NK-92 (cell line): ENCODE measurements around the gene ITPK1.

ENCODE experiments used
- DNase-seq: peaks from one replicate; lab custom pipeline; 2025; ENCODE audit not compliant: unreplicated experiment; lab: John Stamatoyannopoulos, UW

ITPK1 gene

DNA sequence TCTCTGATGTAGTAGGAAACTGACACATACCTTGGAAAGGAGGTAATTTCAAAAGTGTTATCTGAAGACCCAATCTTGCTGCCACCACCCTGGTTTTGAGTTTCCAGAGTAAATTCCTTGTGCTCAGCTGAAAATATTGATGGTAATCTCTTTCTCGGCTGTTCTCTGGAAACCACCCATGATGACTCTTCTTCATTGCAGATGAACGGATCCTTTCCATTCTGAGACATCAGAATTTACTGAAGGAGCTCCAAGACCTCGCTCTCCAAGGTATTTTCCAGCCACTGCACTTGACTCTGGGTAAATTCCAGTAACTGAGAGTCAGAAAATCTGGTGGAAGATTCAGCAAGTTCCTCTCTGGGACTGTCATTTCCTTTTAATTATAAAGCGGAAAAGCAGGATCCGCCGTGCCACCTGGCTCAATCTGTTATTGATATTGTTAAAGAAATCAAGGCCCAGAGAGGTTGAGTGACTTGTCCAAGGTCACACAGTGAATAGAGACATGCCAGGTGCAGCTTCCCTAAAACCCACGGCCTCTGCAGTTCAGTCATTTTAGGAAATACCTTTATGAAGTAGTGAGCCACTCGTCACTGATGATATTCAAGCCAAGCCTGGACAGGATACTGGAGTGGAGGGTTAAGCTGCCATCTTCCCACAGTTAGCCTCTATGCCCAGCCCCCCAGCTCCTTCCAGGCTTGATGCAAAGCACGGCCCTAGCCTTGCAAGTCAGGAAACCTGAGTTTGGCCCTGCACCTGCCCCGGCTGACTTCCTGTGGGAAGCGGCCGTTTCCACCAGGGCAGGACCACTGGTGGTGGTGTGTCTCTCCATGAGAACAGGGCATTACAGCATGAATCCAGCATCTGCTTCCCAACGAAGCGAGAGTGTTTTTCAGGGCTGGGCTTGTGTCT is 188.1 kb downstream of the ITPK1 start:
- no peak for DNase-seq

DNA sequence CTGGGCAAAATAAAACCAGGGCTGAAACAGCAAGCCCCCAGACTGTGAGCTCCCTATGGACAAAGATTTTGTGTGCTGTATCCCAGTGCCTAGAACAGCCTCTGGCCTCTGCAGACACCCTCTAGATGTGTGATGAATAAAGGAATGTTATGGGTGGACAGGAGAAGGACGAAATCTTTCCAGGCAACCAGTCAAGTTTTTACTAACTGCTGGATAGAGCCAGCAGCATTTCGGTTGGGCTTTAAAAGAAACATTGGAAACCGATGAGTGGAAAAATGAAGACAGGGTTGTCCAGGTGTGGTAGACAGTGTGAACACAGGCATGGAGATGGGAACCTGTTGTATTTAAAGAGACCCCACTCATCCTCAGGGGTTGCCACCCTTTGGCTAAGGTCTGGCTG is 188.8 kb downstream of the ITPK1 start:
- no peak for DNase-seq

DNA sequence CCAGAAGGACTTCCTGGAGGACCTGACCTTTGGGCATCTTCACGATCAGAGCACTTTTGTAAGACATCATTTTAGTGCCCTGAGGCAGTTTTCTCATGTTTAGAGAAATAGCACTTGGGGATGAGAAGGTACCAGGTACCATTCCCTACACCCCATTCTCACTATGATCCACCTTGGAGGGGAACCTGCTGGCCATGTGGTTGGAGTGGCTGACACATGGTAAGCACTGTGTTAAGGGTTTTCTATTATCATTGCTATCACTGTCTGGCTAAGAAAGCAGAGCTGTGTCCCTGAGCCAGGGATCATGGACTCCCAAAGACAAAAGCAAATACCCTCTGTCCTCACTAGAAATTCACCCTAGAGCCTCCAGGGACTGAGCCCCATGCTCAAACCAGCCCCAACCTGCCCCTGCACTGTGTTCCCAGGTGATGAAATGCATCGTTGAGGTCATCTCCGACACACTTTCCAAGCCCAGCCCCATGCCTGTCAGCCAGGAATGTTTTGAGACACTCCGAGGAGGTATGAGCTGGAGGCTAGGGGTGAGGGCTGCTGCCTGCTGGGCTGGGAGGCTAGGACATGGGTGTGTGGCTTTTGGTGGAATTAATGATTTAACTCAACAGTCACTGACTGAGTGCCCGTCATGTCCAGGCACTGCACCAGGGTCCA is 189.4 kb downstream of the ITPK1 start:
- DNase-seq, result no peak

DNA sequence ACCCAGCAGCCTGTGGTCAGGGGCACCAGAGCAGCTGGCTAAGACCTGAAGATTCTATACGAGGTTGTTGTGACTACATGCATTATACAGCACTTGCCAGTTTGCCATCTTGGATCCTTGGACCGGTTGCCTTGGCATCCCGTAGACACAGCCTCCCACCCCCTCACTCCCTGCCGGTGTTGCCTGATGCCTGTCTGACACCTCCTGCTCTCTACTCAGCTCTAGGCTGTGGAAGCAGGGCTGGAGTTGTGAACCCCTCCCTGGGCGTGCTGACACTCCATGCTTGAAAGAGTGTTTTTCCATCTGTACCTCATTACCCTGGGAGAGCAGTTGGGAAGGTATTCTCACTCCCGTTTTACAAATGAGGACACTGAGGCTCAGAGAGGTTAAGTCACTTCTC is 190.3 kb downstream of the ITPK1 start:
- DNase-seq, result no peak

DNA sequence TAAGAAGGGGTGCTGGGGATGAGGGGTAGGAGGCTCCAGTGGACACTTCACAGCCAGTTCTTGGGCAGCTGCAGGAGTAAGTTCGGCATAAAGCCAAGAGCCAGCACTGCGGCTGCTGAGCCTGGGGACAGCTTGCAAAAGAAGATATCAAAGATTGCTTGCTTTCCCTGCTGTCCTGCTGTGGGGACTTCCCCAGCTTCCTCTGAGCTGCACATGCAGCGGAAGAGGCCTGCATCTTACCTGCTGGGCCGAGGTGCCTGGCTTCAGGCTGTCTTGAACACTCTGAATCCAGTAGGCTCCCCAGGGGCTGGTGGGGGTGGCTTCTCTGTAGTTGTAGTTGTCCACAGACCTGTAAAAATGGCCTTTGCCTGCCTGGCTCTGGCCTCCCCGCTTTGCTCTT is 191.5 kb downstream of the ITPK1 start:
- no peak for DNase-seq

DNA sequence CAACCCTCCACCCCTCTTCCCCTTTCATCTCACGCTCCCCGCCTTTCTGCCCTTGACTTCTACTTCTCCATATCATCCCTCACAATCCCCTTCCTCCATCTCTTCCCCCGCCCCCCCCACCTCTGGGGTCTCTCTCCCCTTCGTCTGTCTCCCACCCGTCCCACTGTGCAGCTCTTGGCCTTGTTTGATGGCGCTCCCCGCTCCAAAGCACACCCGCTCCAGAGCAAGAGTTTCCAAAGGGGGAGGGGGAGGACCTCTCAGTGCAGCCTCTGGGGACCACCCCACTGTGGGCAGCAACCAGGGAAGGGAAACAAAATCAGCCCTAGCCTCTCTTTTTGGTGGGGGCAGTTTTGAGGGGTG is 192.0 kb downstream of the ITPK1 start:
- DNase-seq, result no peak

DNA sequence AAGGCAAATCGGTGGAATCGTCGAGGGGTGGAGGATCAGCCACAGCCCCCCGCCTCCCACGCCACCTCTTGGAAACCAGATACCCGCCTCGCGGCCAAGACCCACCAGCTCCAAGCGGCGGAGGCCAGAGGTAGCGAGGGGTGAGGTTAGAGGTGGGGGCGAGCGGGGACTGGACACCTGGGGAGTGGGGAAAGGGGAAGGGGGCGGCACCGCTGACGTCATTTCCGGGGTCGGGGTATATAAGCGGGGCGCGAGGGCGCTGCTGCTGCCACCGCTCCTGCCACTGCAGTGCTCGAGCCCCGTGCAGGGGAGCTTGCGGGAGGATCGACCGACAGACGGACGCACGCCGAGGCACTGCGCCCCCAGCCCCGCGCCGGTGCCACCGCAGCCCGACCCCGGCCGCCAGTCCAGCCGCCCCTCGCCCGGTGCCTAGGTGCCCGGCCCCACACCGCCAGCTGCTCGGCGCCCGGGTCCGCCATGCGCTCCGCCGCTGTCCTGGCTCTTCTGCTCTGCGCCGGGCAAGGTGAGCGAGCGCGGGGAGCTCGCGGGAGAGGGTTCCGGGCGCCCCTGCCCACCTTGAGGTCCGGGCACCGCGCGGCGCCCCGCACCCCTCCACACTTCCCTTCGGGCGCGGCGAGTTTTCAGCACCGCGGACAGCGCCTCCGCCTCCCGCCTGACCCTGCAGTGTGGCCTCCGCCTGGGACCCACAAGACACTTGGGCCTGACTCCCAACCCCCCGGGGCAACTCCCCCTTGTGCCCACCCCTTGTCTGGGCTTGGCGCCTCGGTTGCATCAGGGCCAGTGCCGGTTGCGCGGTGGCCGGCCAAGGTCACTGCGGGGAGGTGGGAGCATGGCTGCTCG is 192.6 kb downstream of the ITPK1 start, which contains the start of gene CHGA:
Gene CHGA (plus strand): TSS at position 268 of the 861 bp plus-strand sequence. CDS start 210 bp downstream, at position 478.
- DNase-seq, result no peak

GRCh38 chr14:92922155-92922735 is 193.5 kb downstream of the ITPK1 start:
- no peak for DNase-seq

DNA sequence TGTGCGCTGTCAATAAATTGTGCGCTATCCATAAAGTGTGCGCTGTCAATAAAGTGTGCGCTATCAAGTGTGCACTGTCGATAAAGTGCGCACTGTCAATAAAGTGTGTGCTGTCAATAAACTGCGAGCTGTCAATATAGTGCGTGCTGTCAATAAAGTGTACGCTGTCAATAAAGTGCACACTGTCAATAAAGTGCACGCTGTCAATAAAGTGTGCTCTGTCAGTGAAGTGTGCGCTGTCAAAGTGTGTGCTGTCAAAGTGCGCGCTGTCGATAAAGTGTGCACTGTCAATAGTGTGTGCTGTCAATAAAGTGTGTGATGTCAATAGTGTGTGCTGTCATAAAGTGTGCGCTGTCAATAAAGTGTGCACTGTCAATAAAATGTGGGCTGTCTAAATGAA is 195.7 kb downstream of the ITPK1 start:
- no peak for DNase-seq

- no peak for DNase-seq
Measured at GRCh38 chr14:92917956-92918355, 197.8 kb downstream of the ITPK1 start.

GRCh38 chr14:92917041-92917940 is 198.4 kb downstream of the ITPK1 start:
- no peak for DNase-seq

DNA sequence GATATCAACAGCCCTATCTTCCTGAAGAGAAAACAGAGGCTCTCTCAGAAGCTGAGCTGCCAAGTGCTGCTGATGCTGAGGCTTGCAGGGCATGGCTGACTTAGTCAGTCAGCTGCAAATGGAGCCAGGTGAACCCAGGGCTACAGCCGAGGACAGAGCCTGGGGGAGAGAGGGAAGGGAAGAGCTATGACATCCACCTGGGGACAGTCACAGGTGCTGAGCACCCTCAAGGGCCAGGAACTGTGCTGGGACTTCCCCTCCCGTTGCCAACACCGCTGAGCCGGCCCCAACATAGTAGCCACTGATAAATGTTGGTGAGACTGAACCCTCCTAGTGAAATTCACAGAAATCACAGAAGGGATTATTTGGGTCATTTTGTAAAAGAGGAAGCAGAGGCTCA is 199.5 kb downstream of the ITPK1 start:
- no peak for DNase-seq

GRCh38 chr14:92914087-92914656 is 201.6 kb downstream of the ITPK1 start:
- DNase-seq, result no peak

GRCh38 chr14:92907316-92907911 is 208.3 kb downstream of the ITPK1 start:
- DNase-seq, result no peak

GRCh38 chr14:92906823-92907222 is 208.9 kb downstream of the ITPK1 start:
- DNase-seq, result no peak

DNA sequence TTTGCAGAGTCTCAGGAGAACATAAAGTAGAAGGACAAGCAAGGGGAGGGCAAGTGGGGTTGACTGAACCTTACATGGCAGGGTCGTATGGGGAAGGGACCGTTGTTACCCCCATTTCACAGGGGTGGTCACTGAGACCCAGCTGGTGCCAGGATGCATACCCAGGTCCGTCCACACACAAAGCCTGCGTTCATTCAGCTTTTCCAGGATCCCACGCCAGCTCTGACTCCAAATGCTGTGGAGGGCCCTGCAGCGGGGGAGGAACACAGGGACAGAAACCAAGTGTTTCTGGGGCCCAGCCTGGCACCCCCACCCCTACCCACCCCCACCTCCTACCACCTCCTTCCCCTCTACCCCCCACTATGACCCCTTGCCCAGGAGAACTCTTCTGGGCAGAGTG is 209.3 kb downstream of the ITPK1 start:
- DNase-seq, result no peak

GRCh38 chr14:92905667-92906066 is 210.1 kb downstream of the ITPK1 start:
- DNase-seq, result no peak

DNA sequence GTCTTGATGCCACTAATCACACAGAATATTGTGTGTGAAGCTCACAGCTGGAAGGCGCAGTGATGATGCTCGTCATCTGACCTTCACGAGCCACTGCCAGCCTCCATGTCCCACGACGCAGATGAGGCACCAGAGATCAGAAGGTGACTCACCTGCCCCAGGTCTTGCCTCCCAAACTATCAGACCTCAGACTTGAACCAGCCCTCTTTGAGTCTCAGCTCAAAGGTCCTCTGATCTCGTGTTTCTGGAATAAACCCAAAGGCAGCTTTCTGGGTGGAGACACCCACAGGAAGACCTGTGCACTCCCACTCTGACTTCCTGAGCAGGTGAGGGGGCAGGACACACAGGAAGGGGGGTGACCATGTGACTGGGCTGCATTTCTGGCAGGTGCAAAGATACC is 212.4 kb downstream of the ITPK1 start:
- no peak for DNase-seq

DNA sequence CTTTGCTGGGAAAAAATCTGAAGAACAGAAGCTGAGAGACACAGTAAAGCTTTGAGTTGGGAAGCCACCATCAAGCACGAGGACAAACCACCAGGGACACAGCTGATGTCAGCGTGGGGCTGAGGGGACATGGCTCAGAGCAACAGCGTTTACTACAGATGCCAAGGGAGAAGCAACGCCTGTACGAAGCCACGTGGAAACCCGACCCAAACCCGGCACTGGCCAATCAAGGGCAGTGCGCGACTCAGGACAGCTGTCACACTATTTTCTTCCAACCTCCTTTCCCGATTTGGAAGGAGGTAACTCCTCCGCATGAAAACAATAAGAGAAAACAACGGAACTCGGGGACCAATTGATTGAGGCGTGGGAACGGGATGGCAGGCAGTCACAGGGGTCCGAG is 213.0 kb downstream of the ITPK1 start:
- no peak for DNase-seq
